Activated naive CD4-positive, alpha-beta T cell treated with anti-CD3 and anti-CD28 coated beads, Interleukin-2, amount 10 ng/mL, durations not matched to agents 7 days and 5 days (primary cell): ENCODE data around the gene PHLDA2.

Experiments used
- CTCF ChIA-PET: fragments of 350-600 bp; sonication (Branson Sonifier 250); formaldehyde crosslinking; loops from one replicate; lab custom pipeline; 2021; ENCODE audit warnings: antibody characterized with exemption; lab: Charles Lee
- DNase-seq: peaks from one replicate; pipeline ENCODE4 v3.0.0-alpha.2; 2020
- H3K27ac Mint-ChIP-seq: one replicate; pipeline ENCODE4 v1.8.0; 2021; ENCODE audit warnings: mild to moderate bottlenecking, moderate library complexity, mixed read lengths
- H3K27me3 Mint-ChIP-seq: one replicate; pipeline ENCODE4 v1.8.0; 2021; ENCODE audit warnings: mild to moderate bottlenecking, mixed read lengths
- H3K36me3 Mint-ChIP-seq: one replicate; pipeline ENCODE4 v1.8.0; 2021; ENCODE audit warnings: mixed read lengths
- H3K4me1 Mint-ChIP-seq: one replicate; pipeline ENCODE4 v1.8.0; 2021; ENCODE audit warnings: mixed read lengths
- H3K4me3 Mint-ChIP-seq: one replicate; pipeline ENCODE4 v1.8.0; 2021; ENCODE audit warnings: mild to moderate bottlenecking, moderate library complexity, mixed read lengths
- H3K9me3 Mint-ChIP-seq: one replicate; pipeline ENCODE4 v1.8.0; 2021; ENCODE audit warnings: mixed read lengths

The PHLDA2 gene

DNA sequence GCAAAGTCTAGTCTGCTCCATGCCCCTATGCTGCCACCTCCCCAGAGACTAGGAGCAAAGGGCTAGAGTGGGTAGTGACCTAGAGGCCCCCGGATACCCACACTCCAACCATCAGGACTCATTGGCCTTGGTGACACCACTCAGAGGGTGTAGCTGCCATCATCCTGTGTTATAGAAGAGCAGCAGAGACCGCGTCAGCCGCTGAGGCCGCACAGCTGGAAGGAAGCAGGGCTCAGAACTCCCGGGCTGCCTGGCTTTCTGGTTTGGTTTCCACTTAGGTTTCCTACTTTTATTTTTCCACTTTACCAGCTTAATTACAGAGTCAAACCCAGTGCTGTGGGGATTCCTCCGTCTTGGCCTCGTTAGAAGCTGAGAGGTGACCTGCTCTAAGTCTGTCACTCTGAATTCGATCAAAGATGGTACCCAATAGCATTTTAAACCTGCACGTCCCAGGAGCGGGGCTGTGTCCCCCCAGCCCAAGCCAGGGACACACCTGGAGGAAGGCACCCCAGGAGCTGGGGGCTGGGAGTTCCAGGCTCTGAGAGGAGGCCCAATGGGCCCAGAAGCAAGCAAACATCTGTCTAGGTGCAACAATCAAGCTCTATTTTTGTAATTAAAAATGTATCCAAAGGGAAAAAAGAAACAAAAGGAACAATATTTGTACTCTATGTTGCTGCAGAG lies 41.6 kb downstream of the PHLDA2 start:
- CTCF ChIA-PET, result interaction anchor here (0.7 to 13.7 kb wide), 17 partner anchors 11 to 618 kb away, joined by 3 to 344 read pairs (median 4); a partner anchor contains a TSS
- Mint-ChIP-seq H3K27ac (no peak overlapping the region), H3K36me3 (no peaks in the 10 kb centered on the region), H3K4me1 (peaks cover 28% of the 10 kb centered on the region), H3K27me3 (peaks cover 45% of the 10 kb centered on the region), H3K9me3 (no peaks in the 10 kb centered on the region), H3K4me3 (peak overlapping the region; percentile 62)
- no peak for DNase-seq

DNA sequence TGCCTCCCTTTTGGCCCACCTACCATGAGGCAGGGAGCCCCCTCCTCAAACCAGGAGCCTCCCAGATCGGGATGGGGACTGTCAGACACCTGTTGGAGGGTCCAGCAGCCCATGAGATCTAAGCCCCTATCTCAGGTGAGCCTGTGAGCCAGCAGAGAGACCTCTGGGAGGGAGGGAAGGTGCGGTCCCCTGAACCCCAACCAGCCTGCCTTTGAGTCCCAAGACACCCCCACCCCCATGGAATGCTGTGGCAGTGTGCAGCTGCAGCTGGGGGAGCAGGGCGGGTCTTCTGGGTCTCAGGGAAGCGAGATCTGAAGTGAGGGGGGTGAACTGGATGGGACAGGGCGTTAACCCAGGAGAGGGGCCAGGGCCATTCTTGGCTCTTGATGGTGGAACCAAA lies 42.3 kb downstream of the PHLDA2 start:
- no peak for DNase-seq
- H3K27ac Mint-ChIP-seq, result no peak overlapping the region
- H3K4me1 Mint-ChIP-seq, result peaks cover 22% of the 10 kb centered on the region
- CTCF ChIA-PET, result interaction anchor here (1.2 to 13.7 kb wide), 8 partner anchors 12 to 617 kb away, joined by 3 to 344 read pairs (median 6); a partner anchor contains a TSS
- H3K4me3 Mint-ChIP-seq, result peak overlapping the region; percentile 62
- H3K27me3 Mint-ChIP-seq, result peaks cover 52% of the 10 kb centered on the region
- no peaks in the 10 kb centered on the region for H3K9me3 Mint-ChIP-seq
- no peaks in the 10 kb centered on the region for H3K36me3 Mint-ChIP-seq

DNA sequence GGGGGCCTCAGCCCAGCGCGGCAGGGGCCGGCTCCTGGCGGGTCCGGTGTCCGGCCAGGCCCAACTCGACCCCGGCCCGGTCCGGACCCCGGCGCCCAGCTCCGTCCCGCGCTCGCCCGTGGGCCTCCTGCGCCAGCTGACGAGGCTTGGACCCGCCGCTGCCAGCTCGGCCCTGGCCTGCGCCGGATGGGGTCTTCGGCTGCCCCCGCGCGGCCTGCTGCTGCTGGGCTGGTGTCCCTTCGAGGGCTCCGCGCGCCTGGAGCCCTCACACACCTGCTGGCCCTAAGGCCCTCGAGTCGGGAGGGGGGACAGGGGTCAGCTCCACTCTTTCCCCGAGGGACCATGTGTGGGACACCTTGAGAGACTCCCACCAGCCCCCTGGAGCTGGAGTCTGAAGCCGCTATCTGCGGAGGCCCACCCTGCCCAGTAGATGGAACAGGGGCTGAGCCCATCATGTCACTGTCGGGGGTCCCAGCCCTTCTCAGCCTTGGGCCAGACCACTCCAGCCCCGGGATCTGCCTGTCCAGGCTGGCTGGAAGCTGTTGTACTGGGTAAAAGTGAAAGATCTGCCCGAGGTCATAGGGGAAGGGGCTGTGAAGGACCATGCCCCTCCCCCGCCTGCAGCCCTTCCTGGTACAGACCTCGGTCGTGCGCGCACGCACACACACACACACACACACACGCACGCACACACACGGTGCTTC lies 42.9 kb downstream of the PHLDA2 start:
- DNase-seq, result peak; percentile 32
- Mint-ChIP-seq H3K4me3 (peak overlapping the region; percentile 62), H3K27me3 (peaks cover 58% of the 10 kb centered on the region), H3K9me3 (no peaks in the 10 kb centered on the region), H3K27ac (no peak overlapping the region), H3K36me3 (no peaks in the 10 kb centered on the region), H3K4me1 (peaks cover 16% of the 10 kb centered on the region)
- CTCF ChIA-PET, result interaction anchor here (0.7 to 13.7 kb wide), 4 partner anchors 44 to 487 kb away, joined by 3 to 344 read pairs (median 6); no protein-coding TSS in a partner anchor

DNA sequence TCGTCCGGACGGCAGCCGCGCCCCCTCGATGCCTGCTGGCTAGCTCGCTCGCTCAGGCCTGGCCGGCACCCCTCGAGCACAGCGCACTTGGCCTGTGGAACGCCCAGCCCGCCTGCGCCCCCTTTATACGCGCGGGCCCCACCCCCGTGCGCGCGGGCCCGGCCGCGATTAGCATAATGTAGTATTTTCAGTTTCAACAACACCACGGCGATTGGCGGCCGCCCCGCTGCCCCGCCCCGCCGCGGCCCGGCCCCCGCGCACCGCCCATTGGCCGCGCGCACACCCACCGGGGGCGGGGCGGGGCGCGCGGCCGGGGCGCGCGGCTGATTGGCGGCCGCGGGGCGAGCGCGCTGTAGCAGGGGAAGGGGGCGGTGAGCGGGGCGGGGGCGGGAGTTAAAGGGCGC lies 43.5 kb downstream of the PHLDA2 start, which contains the start of gene CDKN1C:
Gene CDKN1C (minus strand): TSS at position 98 of the 404 bp plus-strand sequence. CDS start 319 bp downstream, outside the sequence.
- no peaks in the 10 kb centered on the region for H3K36me3 Mint-ChIP-seq
- DNase-seq, result peak; percentile 87
- peak within 1 kb of the TSS; percentile 75 for H3K4me3 Mint-ChIP-seq
- peaks cover 11% of the 10 kb centered on the region for H3K4me1 Mint-ChIP-seq
- H3K9me3 Mint-ChIP-seq, result no peaks in the 10 kb centered on the region
- CTCF ChIA-PET, result interaction anchor here (1.6 to 13.7 kb wide), 2 partner anchors 44 to 351 kb away, joined by 6 to 344 read pairs; no protein-coding TSS in a partner anchor
- H3K27me3 Mint-ChIP-seq, result peaks cover 65% of the 10 kb centered on the region
- no peak within 1 kb of the TSS for H3K27ac Mint-ChIP-seq

DNA sequence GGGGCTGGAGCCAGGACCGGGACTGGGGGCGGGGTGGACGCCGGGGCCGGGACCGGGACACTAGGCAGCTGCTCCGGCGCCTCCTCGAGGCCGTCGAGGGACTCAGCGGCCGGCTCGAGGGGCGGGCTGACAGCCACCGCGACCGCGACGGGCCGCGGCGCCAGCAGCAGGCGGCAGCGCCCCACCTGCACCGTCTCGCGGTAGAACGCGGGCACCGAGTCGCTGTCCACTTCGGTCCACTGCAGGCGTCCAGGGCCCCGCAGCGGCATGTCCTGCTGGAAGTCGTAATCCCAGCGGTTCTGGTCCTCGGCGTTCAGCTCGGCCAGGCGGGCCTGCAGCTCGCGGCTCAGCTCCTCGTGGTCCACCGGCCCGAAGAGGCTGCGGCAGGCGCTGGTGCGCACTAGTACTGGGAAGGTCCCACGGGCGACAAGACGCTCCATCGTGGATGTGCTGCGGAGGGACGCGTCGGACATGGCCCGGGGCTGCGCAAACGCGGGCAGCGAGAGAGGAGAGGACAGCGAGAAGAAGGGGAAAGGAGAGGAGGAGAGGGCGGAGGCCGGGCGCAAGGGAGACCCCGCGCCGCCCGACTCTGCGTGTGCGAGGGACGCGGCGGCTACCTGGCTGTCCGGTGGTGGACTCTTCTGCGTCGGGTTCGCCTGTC lies 44.1 kb downstream of the PHLDA2 start:
- CTCF ChIA-PET, result interaction anchor here (1.6 to 13.7 kb wide), 2 partner anchors 45 to 351 kb away, joined by 6 to 344 read pairs; no protein-coding TSS in a partner anchor

DNA sequence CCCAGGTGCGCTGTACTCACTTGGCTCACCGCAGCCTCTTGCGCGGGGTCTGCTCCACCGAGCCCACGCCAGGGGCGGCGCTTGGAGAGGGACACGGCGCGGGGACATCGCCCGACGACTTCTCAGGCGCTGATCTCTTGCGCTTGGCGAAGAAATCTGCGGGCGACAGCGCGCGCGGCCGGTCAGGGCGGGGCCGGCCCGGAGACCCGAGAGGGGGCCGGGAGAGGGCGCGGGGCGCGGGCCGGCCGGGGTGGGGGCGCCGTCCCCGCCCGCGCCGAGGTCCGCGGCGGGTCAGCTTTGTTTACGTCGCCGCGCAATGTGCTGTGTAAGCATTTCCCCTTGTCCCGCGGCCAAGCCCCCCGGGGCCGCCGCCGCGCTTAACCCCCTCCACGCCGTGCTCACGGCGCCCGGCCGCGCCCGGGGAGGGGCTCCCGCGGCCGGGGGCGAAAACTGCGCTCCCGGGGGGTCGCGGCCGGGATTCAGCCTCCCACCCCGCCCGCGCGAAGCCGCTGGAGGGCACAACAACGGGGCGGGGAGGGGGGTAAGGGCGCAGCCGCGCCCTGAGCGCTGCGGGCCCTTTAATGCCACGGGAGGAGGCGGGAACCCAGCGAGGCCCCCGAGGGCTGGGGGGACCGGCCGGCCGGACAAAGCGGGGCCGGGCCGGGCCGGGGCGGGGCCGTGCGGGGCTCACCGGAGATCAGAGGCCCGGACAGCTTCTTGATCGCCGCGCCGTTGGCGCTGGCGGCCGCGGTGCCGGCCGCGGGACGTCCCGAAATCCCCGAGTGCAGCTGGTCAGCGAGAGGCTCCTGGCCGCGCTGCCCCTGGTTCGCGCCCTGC lies 45.0 kb downstream of the PHLDA2 start:
- no peaks in the 10 kb centered on the region for H3K36me3 Mint-ChIP-seq
- no peak overlapping the region for H3K27ac Mint-ChIP-seq
- no peak overlapping the region for H3K4me3 Mint-ChIP-seq
- H3K4me1 Mint-ChIP-seq, result peaks cover 11% of the 10 kb centered on the region
- no peaks in the 10 kb centered on the region for H3K9me3 Mint-ChIP-seq
- DNase-seq, result peak; percentile 42
- CTCF ChIA-PET, result interaction anchor here (13.7 kb wide), 1 partner anchor 350 kb away, joined by 344 read pairs; no protein-coding TSS in a partner anchor
- H3K27me3 Mint-ChIP-seq, result peaks cover 71% of the 10 kb centered on the region

More for the DNA sequence above, 44.1 kb downstream of the PHLDA2 start:
- H3K27ac Mint-ChIP-seq, result no peak overlapping the region
- H3K4me1 Mint-ChIP-seq, result peaks cover 11% of the 10 kb centered on the region
- H3K36me3 Mint-ChIP-seq, result no peaks in the 10 kb centered on the region
- DNase-seq, result peak; percentile 55
- H3K27me3 Mint-ChIP-seq, result peaks cover 70% of the 10 kb centered on the region
- H3K9me3 Mint-ChIP-seq, result no peaks in the 10 kb centered on the region
- H3K4me3 Mint-ChIP-seq, result peak overlapping the region; percentile 75

DNA sequence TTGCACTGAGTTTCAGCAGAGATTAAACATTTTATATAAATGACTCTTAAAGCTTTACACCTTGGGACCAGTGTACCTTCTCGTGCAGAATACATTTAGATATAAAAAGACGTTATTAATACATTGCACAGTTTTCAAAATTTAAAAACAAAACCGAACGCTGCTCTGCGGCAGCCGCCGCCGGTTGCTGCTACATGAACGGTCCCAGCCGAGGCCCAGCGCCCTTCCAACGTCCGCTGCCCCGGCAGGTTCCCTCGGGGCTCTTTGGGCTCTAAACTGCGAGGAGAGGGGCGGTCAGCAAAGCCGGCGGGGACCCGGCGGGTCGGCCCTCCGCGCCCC lies 45.6 kb downstream of the PHLDA2 start:
- peak overlapping the region; percentile 28 for H3K4me3 Mint-ChIP-seq

DNA sequence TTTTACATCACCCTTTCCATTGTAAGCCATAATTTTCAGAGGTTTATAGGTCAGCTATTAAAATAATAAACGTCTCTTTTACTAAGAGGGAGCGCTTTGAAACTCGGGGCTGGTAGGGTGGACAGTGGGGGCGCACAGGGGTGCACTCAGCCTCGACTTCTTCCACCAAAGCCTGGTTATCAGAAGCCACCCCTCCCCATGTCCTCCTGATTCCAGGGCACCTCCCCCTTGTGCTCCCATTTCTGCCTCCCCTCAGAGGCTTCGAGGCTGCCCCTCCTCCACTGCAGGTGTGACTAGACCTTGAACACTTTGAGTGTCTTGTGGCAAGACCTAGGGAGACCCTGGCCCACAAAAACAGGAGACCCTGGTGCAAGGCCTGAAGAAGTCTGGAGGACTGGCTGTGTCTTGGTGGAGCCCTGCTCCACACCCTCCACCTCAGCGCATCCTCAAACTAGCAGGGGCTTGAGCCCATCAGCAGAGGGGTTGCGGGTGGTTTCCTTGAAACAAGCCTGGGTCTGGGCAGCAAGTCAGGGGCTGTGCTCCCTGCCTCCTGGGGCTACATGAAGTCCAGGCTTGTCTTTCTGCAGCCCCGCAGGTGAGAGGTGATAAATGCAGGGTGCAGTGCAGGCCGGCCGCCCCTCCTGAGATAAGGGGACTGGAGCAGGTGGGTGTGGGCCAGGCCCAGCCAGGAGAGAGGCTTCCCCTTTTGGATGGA lies 46.7 kb downstream of the PHLDA2 start:
- H3K9me3 Mint-ChIP-seq, result no peaks in the 10 kb centered on the region
- no peaks in the 10 kb centered on the region for H3K36me3 Mint-ChIP-seq
- DNase-seq, result no peak
- H3K4me3 Mint-ChIP-seq, result no peak overlapping the region
- CTCF ChIA-PET, result interaction anchor here (2.5 to 13.7 kb wide), 2 partner anchors 10 to 348 kb away, joined by 7 to 344 read pairs; no protein-coding TSS in a partner anchor
- no peak overlapping the region for H3K27ac Mint-ChIP-seq
- H3K27me3 Mint-ChIP-seq, result peaks cover 62% of the 10 kb centered on the region
- peaks cover 8% of the 10 kb centered on the region for H3K4me1 Mint-ChIP-seq

More for the DNA sequence above, 45.6 kb downstream of the PHLDA2 start:
- H3K9me3 Mint-ChIP-seq, result no peaks in the 10 kb centered on the region
- no peak overlapping the region for H3K27ac Mint-ChIP-seq
- no peak for DNase-seq
- peaks cover 71% of the 10 kb centered on the region for H3K27me3 Mint-ChIP-seq
- CTCF ChIA-PET, result interaction anchor here (2.5 to 13.7 kb wide), 2 partner anchors 9 to 349 kb away, joined by 7 to 344 read pairs; no protein-coding TSS in a partner anchor
- peaks cover 11% of the 10 kb centered on the region for H3K4me1 Mint-ChIP-seq
- H3K36me3 Mint-ChIP-seq, result no peaks in the 10 kb centered on the region

DNA sequence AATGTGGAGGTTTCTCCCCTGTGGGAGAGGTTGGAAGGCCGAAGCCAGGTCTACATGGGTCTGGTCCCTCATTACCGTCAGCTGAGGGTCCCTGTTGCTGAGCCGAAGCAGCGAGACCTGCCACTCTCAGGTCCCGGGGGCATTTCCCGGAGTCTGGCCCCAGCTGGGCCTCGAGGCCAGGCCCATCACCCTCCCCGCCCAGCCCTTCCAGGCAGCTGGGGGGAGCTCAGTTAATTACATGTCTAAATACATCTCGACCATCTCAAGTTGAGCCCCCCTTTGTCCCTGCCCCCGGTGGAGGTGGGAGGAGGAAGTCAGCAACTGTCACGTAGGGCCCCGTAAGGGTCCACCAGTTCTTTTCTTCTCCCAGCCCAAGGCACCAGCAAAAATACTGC lies 47.2 kb downstream of the PHLDA2 start:
- Mint-ChIP-seq H3K4me1 (peaks cover 8% of the 10 kb centered on the region), H3K27ac (no peak overlapping the region), H3K4me3 (no peak overlapping the region), H3K36me3 (no peaks in the 10 kb centered on the region), H3K27me3 (peaks cover 57% of the 10 kb centered on the region), H3K9me3 (no peaks in the 10 kb centered on the region)
- CTCF ChIA-PET, result interaction anchor here (2.5 to 13.7 kb wide), 2 partner anchors 10 to 348 kb away, joined by 7 to 344 read pairs; no protein-coding TSS in a partner anchor
- no peak for DNase-seq

DNA sequence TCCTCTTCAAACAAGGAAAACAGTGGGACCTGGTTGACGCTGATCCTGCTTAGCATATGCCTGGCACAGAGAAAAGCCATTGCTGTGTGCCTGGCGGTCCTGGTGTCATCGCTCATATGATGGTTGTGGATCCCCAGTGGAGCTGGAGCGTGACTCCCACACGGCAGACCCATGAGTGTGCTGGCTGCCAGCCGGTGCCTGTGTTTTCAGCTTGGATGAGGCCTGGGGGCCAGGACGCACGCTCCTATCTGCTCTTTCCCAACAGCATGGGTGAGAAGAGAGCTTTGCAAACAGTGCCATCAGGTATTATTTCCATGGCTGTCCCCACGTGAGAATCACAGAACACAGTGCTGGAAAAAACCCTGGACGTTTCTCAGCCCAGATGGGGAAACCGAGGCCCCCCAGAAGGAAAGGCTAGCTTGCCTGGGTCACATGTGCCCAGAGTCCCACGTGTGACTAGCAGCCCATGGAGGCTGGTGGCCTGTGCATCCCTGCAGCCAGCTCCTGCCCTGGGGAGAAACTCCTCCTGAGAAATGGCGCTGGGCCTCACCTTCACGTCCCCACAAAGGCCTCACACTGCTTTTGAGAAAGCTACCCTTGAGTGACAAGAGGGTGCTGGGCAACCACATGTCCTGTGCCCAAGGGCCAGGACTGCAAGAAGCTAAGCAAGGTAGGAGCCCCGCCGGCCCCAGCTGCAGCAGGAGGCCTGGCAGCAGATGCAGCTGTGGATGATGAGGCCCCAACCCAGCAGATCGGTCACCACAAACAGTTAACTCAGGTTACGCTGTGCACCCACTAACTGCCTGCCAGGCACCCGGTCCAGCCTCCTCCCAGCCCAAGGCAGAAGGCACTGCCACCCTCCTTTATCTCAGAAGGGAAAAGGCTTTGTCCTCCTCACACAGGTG lies 47.9 kb downstream of the PHLDA2 start:
- DNase-seq, result no peak
- H3K4me3 Mint-ChIP-seq, result no peak overlapping the region
- H3K36me3 Mint-ChIP-seq, result no peaks in the 10 kb centered on the region
- H3K4me1 Mint-ChIP-seq, result peaks cover 4% of the 10 kb centered on the region
- H3K27me3 Mint-ChIP-seq, result peaks cover 54% of the 10 kb centered on the region
- CTCF ChIA-PET, result interaction anchor here (2.5 to 13.7 kb wide), 3 partner anchors 11 to 347 kb away, joined by 7 to 344 read pairs (median 7); no protein-coding TSS in a partner anchor
- no peaks in the 10 kb centered on the region for H3K9me3 Mint-ChIP-seq
- H3K27ac Mint-ChIP-seq, result no peak overlapping the region

DNA sequence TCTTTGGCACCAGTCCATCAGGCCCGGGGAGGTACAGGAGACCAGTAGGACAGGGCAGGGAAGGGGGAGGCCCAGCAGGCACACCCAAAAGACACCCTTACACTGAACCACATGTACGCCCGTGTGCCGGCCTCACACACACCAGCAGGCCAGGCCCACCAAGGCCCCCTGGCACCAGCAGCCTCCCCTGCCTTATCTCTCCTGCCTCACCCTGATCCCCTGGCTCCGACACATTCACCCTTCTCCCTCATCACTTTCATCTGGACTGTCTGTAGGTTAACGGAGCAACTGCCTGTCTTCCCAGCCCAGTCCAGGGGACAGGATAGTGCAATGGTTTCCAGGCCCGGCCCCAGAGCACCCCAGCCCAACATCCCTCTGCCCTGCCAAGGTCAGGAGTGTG lies 48.6 kb downstream of the PHLDA2 start:
- no peaks in the 10 kb centered on the region for H3K36me3 Mint-ChIP-seq
- H3K27me3 Mint-ChIP-seq, result peaks cover 51% of the 10 kb centered on the region
- H3K4me1 Mint-ChIP-seq, result peaks cover 4% of the 10 kb centered on the region
- DNase-seq, result no peak
- H3K27ac Mint-ChIP-seq, result peak overlapping the region; percentile 21
- no peak overlapping the region for H3K4me3 Mint-ChIP-seq
- no peaks in the 10 kb centered on the region for H3K9me3 Mint-ChIP-seq
- CTCF ChIA-PET, result interaction anchor here (2.6 to 13.7 kb wide), 2 partner anchors 12 to 346 kb away, joined by 7 to 344 read pairs; no protein-coding TSS in a partner anchor

DNA sequence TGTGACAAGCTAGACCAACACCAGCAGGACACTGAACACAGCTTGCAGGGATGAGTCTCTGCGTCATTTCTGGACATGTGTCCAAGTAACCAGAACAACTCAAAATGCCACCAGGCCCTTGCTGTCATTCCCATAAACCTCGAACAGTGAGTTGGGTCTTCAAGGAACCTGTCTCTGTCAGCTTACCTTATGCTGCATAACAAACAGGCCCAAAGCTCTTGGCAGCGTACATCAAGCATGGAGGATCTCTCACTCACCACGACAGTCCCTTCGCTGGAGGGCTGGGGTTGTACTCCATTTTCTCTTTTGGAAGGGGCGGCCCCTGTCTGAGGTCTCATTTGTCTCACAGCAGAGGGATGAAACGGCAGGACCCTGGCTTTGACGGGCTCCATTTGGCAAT lies 50.4 kb downstream of the PHLDA2 start:
- Mint-ChIP-seq H3K4me3 (no peak overlapping the region), H3K36me3 (no peaks in the 10 kb centered on the region), H3K27ac (no peak overlapping the region), H3K9me3 (no peaks in the 10 kb centered on the region), H3K4me1 (peaks cover 2% of the 10 kb centered on the region), H3K27me3 (peaks cover 52% of the 10 kb centered on the region)
- CTCF ChIA-PET, result interaction anchor here (2.6 kb wide), 1 partner anchor 14 kb away, joined by 7 read pairs; no protein-coding TSS in a partner anchor
- DNase-seq, result no peak
